GM19193 (cell line): Measurements from ENCODE around the gene RPL3.

Experiments
- POLR2A ChIP-seq: IDR thresholded peaks from 4 replicates; pipeline ENCODE4 v1.6.1; 2011; ENCODE audit not compliant: insufficient read depth, insufficient read length; ENCODE audit errors: extremely low read depth

The RPL3 gene

GRCh38 chr22:39308614-39309363, 10.6 kb downstream of the RPL3 start:
- no peak for TF ChIP-seq POLR2A

GRCh38 chr22:39306456-39307361, 12.7 kb downstream of the RPL3 start:
- no peak for TF ChIP-seq POLR2A

DNA sequence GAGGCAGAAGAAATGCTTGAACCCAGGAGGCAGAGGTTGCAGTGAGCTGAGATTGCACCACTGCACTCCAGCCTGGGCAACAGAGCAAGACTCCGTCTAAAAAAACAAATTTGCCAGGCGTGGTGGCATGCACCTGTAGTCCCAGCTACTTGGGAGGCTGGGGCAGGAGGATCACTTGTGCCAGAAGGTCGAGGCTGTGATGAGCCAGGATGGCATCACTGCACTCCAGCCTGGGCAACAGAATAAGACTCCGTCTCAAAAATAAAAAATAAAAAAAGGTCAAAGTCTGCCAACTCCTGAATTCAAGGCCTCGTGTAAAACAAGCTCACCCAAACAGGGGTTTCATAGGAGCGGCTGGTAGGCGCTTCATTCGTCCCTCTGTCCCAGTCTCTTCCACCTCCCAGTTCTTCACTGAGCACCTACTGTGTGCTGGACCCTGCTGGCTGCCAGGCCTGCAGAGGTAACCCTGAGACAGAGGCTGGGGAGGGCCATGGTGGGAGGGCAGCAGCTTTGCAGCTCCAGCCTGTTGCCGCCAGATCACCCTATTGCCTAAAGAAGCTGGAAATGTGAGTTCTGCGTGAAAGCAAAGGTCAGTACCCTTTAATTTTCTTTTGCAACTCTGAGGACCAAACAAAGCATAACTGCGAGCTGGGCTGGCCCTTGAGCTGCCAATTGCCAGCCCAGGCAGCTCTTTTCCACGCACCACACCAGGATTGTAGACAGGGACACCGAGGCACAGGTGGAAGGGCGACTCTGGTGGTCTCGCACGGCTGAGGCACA, 15.3 kb downstream of the RPL3 start:
- no peak for TF ChIP-seq POLR2A

DNA sequence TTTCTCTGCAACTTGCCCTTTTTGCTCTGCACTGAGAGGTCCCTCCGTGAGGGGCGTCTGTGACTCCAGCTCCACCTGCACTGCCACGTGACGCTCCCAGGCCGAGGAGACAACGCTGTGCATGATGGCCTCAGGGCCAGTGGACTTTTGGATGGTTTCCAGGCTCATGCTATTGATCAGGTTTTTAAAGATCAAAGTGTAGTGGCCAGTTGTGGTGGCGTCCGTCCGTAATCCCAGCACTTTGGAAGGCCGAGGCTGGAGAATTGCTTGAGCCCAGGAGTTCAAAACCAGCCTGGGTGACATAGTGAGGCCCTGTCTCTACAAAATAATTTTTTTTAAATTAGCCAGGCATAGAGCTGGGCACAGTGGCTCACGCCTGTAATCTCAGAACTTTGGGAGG, 16.1 kb downstream of the RPL3 start:
- no peak for TF ChIP-seq POLR2A

DNA sequence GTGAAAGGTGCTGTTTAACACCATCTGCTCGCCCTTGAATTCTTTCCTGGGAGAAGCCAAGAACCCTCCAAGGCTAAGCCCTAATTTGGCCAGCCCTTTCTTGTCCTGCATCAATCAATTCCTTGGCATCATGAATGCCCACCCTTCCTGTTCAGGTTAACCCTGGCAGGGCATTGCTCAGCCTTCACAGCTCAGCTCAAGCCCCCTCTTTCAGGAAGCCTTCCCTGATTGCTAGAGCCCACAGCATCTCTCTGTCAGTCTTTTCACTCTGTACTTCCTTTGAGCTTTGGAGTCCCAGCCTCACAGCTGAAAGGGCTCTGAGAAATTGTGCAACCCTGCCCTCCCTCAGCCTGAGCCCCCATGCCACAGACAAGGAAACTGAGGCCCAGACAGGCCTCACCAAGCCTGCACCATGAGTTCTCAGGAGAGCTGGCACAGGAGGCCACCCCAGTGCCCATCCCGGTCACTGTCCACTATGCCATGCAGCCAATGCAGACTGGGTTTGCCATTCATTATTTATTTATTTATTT, 16.9 kb downstream of the RPL3 start:
- TF ChIP-seq POLR2A: no peak

- no peak for TF ChIP-seq POLR2A
Observed at GRCh38 chr22:39301926-39302325, 17.5 kb downstream of the RPL3 start.

DNA sequence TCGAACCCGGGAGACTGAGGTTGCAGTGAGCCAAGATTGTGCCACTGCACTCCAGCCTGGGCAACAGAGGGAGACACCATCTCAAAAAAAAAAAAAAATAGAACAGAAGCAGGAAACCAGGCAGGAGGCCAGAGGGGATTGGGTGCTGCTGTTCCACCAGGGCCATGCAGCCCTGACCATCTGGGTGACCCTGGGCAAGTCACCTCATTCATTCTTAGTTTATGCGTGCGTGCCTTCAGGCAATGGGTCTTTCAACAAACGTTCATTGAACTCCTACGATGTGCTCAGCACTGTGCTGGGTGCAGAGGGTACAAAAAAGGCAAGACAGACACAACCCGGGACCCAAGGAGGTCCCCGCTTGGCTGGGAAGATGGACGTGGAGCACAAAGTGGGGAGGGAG, 18.3 kb downstream of the RPL3 start:
- TF ChIP-seq POLR2A: no peak

DNA sequence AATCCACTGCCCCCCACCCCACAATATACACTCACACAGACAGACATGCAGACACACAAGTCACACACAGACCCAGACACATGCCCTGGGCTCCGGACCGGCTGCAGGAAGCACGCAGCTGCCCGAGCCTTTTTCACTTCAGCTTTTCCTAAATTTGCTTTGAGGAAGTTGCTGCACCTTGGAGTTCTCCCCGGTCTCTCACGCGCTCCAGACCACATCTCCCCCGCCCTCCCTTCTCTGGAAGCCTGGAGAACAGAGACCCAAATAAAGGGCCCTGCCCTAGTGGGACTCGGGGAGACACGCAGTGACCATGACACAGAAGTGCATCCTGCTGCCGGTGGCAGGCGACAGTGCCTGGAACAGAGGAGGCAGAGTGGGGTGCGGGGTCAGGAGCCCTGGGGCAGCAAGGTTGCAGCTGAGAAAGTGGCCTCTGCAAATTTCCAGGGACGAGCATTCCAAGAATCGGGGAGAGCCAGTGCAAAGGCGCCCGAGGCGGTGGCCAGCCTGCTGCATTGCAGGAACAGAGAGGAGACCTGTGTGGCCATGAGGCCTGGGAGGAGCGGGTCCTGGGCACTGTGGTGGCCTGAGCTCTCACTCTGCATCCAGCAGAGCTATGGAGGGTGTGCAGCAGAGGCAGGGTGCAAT, 19.1 kb downstream of the RPL3 start:
- no peak for TF ChIP-seq POLR2A

DNA sequence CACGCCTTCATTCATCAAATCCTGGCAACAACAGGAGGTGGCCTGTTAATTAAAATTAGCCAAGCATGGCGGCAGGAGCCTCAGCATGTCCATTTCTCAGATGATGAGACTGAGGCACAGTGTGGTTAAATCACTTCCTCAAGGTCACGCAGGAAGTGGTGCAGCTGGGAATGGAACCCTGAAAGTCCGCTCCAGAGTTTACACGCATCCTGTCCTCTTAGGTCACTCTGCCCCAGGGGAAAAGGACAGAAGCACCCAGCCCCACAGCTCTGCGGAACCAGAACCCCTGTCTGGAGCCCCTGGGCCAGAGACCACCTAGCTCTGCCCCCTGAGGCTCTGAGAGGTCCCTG, 19.6 kb downstream of the RPL3 start:
- no peak for TF ChIP-seq POLR2A

DNA sequence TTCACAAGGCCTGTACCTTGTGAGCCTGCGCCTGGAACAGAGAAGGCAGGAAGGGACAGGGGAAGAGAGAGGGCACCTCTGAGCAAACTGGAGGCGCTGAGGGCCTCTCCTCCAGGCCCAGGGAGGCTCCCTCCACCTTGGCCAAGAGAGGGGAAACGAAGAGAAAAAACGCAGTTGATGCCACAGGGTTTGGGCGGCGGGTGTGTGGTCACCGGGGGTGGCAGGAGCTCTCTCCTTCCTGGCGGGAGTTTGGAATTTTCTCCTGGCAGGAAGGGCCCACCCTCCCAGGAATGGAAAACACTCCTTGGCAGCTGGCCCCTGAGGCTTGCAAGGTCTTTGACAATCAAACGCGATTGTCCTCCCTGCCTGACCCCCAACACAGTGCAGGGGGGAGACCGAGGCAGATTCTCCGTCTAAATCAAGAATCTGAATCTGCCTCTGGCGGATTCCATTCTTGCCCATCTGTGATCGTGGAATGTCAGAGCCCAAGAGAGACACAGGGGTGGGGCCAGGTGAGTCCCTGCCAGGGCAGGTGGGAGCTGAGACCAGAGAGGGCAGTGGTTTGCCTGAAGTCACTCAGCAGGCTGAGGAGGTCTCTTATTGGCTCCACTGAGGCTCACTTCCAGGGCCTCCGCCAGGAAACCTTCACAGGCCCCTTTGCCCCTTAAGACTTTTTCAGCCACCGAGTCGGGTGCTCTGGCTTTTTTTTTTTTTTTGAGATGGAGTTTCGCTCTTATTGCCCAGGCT, 21.0 kb downstream of the RPL3 start:
- TF ChIP-seq POLR2A: no peak

- no peak for TF ChIP-seq POLR2A
Observed at GRCh38 chr22:39297490-39298240, 21.8 kb downstream of the RPL3 start.

DNA sequence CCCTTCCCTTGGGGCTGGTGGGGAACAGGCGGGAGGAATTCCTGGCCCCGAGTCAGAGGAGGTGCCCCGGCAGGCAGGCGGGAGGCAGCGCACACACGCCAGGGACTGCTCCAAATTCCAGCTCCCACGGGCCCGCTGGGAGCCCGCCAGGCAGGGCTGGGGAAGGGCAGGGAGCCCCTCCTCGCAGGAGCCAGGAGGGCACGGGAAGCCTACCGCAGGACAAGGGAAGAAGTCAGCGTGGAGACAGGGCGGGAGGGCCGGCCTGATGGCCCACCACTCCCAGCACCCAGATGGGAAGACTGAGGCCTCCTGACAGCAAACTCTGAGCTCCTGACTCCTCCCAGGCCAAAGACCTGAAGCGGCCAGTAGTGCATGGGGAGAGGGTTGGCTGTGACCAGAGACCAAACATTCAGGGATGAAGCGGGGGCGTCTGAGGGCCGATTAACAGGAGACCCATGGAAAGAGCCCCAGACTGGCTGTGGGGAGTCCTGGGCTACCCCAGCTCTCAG, 22.4 kb downstream of the RPL3 start:
- TF ChIP-seq POLR2A: no peak

DNA sequence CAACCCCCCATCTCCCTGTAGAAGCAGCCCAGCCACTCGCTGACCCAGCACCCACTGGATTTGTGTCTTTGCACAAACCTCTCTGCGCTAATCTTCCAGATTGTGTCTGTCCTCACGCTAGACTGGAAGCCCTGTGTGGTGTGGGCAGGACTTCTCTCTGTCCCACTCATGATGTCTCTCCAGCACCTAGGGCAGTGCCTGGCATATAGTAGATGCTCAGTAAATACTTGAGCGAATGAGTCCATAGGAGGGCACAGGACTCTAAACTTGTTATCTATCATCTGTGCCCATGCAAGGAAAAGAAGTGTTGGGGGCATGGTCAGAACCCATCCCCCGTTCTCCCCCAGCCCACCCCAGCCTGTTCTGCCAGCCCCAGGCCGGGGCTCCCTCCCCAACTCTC, 22.9 kb downstream of the RPL3 start:
- no peak for TF ChIP-seq POLR2A

- TF ChIP-seq POLR2A: no peak
Observed at GRCh38 chr22:39294571-39295468, 24.6 kb downstream of the RPL3 start.
